Lower lobe of right lung (tissue), 2 donors: ENCODE results near the gene DNAJC6. TPM values are rescaled to one million over a fixed set of nuclear protein-coding genes. Genes with fewer than 3 reads are reported as not detected.

Experiments
- ATAC-seq, 2 donors: fragments of 200-7000 bp; cut with Tn5 transposase; one replicate each; pipeline ENCODE4 v1.9.1; 2020 to 2022; ENCODE audit warnings: mild to moderate bottlenecking in 2 of 2, moderate library complexity in 2 of 2
- DNase-seq: peaks from one replicate; pipeline ENCODE4 v3.0.0-alpha.2; 2020
- H3K27ac ChIP-seq: fragments of 200-600 bp; one replicate; pipeline ENCODE4 v1.8.0; 2022
- H3K27me3 ChIP-seq: fragments of 200-600 bp; one replicate; pipeline ENCODE4 v1.8.0; 2022; ENCODE audit warnings: low read depth
- H3K36me3 ChIP-seq: fragments of 200-600 bp; one replicate; pipeline ENCODE4 v1.8.0; 2022; ENCODE audit warnings: mild to moderate bottlenecking
- H3K4me1 ChIP-seq: fragments of 200-600 bp; one replicate; pipeline ENCODE4 v1.8.0; 2022
- H3K4me3 ChIP-seq: fragments of 200-600 bp; one replicate; pipeline ENCODE4 v1.8.0; 2022; ENCODE audit warnings: mild to moderate bottlenecking
- H3K9me3 ChIP-seq: fragments of 200-600 bp; one replicate; pipeline ENCODE4 v1.8.0; 2022
- CTCF ChIP-seq: fragments of 200-600 bp; IDR thresholded peaks from one replicate; pipeline ENCODE4 v1.8.0; 2022; ENCODE audit warnings: antibody characterized with exemption, mild to moderate bottlenecking
- intact Hi-C: fragments of 100-400 bp; cut with DNase I; formaldehyde crosslinking; loops from one replicate; pipeline ENCODE4 v1.11.0; 2022
- total RNA-seq: library from RNA; stranded (reverse); fragmentation: NEBNext Ultra II Directional; extraction: Animal tissue kit (Norgen Biotek cat#: 25700); gene quantifications from one replicate; pipeline ENCODE4 v1.2.1, GENCODE V29; 2021
- donor health status: DM: no; HTN: yes; CAD: no; lungs with severe emphysema.

The DNAJC6 gene
- total RNA-seq, 1 donor from 2014 or later = 10.5 TPM

- Histone ChIP-seq H3K36me3 (no peaks in the 10 kb centered on the region), H3K4me1 (no peaks in the 10 kb centered on the region), H3K9me3 (no peaks in the 10 kb centered on the region), H3K27ac (no peak overlapping the region), H3K4me3 (no peak overlapping the region), H3K27me3 (no peaks in the 10 kb centered on the region)
- no peak for TF ChIP-seq CTCF
- DNase-seq (no peak), ATAC-seq (no peak)
- intact Hi-C loops = no loop called here
Observed at GRCh38 chr1:65317866-65318653, 8.7 kb downstream of the DNAJC6 start.

GRCh38 chr1:65319141-65319540 lies 9.8 kb downstream of the DNAJC6 start:
- Histone ChIP-seq H3K4me3 (no peak overlapping the region), H3K27me3 (no peaks in the 10 kb centered on the region), H3K9me3 (no peaks in the 10 kb centered on the region), H3K4me1 (no peaks in the 10 kb centered on the region), H3K27ac (no peak overlapping the region), H3K36me3 (no peaks in the 10 kb centered on the region)
- ATAC-seq (no peak), DNase-seq (no peak)
- intact Hi-C loops = no loop called here
- TF ChIP-seq CTCF = no peak

- Histone ChIP-seq H3K27ac (no peak overlapping the region), H3K4me1 (no peaks in the 10 kb centered on the region), H3K36me3 (no peaks in the 10 kb centered on the region), H3K27me3 (no peaks in the 10 kb centered on the region), H3K4me3 (no peak overlapping the region), H3K9me3 (no peaks in the 10 kb centered on the region)
- no peak for ATAC-seq
- intact Hi-C loops = no loop called here
- TF ChIP-seq CTCF = no peak
- no peak for DNase-seq
Observed at GRCh38 chr1:65319754-65320153, 10.4 kb downstream of the DNAJC6 start.

GRCh38 chr1:65321879-65322278 lies 12.5 kb downstream of the DNAJC6 start:
- DNase-seq (no peak), ATAC-seq (no peak)
- Histone ChIP-seq H3K9me3 (no peaks in the 10 kb centered on the region), H3K27ac (no peak overlapping the region), H3K36me3 (no peaks in the 10 kb centered on the region), H3K27me3 (no peaks in the 10 kb centered on the region), H3K4me3 (no peak overlapping the region), H3K4me1 (no peaks in the 10 kb centered on the region)
- no peak for TF ChIP-seq CTCF
- intact Hi-C loops = no loop called here

GRCh38 chr1:65323246-65323645 lies 13.9 kb downstream of the DNAJC6 start:
- Histone ChIP-seq H3K9me3 (no peaks in the 10 kb centered on the region), H3K27me3 (no peaks in the 10 kb centered on the region), H3K4me3 (no peak overlapping the region), H3K27ac (no peak overlapping the region), H3K36me3 (no peaks in the 10 kb centered on the region), H3K4me1 (no peaks in the 10 kb centered on the region)
- ATAC-seq = no peak
- intact Hi-C loops = no loop called here
- DNase-seq = no peak
- no peak for TF ChIP-seq CTCF
